ENCODE results near the gene PACSIN3. TPM values are rescaled to one million over a fixed set of nuclear protein-coding genes. Genes with fewer than 3 reads are reported as not detected.

PACSIN3 gene
- polyA plus RNA-seq, 1 experiment = 15.3 TPM

DNA sequence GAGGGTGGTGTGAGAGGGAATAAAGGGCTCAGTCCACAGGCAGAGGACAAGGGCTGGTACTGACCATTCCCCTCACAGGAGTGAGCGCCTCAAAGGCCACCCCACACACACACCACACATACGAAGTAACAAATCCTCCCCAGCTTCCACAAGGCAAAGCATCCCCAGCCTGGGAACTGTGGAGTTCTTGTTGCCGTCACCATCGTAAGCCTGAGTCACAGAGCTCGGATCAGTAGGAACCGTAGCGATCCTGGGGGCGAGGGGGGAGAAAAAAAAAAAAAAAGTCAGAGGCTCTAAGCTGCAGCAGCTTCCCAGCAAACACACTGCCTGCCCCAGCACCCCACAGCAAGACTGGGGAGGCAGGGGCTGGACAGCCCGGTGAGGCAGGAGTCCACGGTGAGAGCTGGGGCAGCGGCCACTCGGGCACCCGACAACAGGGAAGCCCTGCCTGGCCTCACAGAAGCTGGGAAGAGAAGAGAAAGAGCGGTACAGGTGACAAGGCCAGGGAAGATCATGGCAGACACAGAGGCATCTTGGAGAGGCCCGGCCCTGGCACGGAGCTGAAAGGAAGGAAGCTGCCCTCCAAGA lies 20.9 kb downstream of the PACSIN3 start:
- no peak for DNase-seq (ENCODE audit: low read depth, low spot score)
- ChIA-PET CTCF (interaction anchor here (0.7 to 1.0 kb wide), 2 partner anchors 14 to 37 kb away, joined by 3 read pairs; no protein-coding TSS in a partner anchor), POLR2A (interaction anchor here (0.6 to 0.7 kb wide), 2 partner anchors 10 to 19 kb away, joined by 6 read pairs; no protein-coding TSS in a partner anchor)
- Histone ChIP-seq H3K4me3 (ENCODE audit: low read depth, low read length) (no peak overlapping the region), H3K27ac (ENCODE audit: low read depth, low read length) (no peak overlapping the region), H3K27me3 (ENCODE audit: control insufficient read depth, insufficient read depth, low read length) (no peaks in the 10 kb centered on the region), H3K9me3 (ENCODE audit: control insufficient read depth, insufficient read depth, low read length) (no peaks in the 10 kb centered on the region)
- TF ChIP-seq, protein P1, sequence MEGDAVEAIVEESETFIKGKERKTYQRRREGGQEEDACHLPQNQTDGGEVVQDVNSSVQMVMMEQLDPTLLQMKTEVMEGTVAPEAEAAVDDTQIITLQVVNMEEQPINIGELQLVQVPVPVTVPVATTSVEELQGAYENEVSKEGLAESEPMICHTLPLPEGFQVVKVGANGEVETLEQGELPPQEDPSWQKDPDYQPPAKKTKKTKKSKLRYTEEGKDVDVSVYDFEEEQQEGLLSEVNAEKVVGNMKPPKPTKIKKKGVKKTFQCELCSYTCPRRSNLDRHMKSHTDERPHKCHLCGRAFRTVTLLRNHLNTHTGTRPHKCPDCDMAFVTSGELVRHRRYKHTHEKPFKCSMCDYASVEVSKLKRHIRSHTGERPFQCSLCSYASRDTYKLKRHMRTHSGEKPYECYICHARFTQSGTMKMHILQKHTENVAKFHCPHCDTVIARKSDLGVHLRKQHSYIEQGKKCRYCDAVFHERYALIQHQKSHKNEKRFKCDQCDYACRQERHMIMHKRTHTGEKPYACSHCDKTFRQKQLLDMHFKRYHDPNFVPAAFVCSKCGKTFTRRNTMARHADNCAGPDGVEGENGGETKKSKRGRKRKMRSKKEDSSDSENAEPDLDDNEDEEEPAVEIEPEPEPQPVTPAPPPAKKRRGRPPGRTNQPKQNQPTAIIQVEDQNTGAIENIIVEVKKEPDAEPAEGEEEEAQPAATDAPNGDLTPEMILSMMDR (IDR thresholded peaks at IDR 0.05; ENCODE audit: low read depth, low read length) = no peak

DNA sequence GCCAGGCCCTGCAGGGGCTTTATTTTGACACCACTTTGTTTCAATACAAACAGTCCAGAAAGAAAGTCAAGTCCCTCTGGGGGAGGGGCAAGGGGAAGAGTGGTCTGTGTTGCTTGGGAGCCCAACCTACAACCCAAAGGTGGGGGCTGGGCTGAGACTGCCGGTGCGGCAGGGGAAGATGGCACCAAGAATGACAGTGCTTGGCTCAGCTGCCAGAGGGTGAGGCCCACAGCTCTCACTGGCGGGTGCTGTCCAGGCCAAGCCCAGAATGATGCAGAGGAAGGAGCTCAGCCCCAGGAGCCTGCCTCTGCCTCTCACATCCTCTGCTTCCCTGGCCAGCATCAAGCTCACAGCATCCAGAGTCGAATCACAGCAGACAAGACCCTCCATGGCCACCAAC lies 21.9 kb downstream of the PACSIN3 start:
- CTCF ChIA-PET = interaction anchor here (1.0 kb wide), 1 partner anchor 15 kb away, joined by 3 read pairs; no protein-coding TSS in a partner anchor
- POLR2A ChIA-PET = no interaction called here
- Histone ChIP-seq H3K4me3 (ENCODE audit: low read depth, low read length) (no peak overlapping the region), H3K27me3 (ENCODE audit: control insufficient read depth, insufficient read depth, low read length) (no peaks in the 10 kb centered on the region), H3K27ac (ENCODE audit: low read depth, low read length) (no peak overlapping the region), H3K9me3 (ENCODE audit: control insufficient read depth, insufficient read depth, low read length) (no peaks in the 10 kb centered on the region)
- TF ChIP-seq, protein P1 (IDR thresholded peaks at IDR 0.05; ENCODE audit: low read depth, low read length) = no peak
- DNase-seq (ENCODE audit: low read depth, low spot score) = no peak

DNA sequence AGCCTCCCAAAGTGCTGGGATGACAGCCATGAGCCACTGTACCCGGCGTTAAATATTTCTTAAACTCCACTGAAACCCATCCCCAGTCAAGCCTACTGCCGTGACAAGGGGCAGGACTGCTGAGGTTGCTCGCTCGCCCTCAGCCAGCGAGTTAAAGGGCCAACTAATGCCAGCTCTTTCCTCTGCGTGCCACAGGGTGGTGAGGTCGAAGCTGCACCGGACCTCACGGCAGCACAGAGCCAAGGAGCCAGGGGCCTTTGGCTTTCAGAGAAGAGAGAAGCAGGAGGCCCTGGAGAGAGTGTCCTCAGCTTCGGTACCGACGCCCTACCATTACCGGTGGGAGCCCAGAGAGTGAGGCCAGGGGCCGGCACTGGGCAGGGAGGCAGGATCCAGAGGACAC lies 22.3 kb downstream of the PACSIN3 start:
- Histone ChIP-seq H3K27ac (ENCODE audit: low read depth, low read length) (no peak overlapping the region), H3K9me3 (ENCODE audit: control insufficient read depth, insufficient read depth, low read length) (no peaks in the 10 kb centered on the region), H3K4me3 (ENCODE audit: low read depth, low read length) (no peak overlapping the region), H3K27me3 (ENCODE audit: control insufficient read depth, insufficient read depth, low read length) (no peaks in the 10 kb centered on the region)
- ChIA-PET CTCF (interaction anchor here (1.7 kb wide), 1 partner anchor 95 kb away, joined by 6 read pairs; no protein-coding TSS in a partner anchor), POLR2A (no interaction called here)
- TF ChIP-seq, protein P1 (IDR thresholded peaks at IDR 0.05; ENCODE audit: low read depth, low read length) = no peak
- DNase-seq (ENCODE audit: low read depth, low spot score) = no peak

DNA sequence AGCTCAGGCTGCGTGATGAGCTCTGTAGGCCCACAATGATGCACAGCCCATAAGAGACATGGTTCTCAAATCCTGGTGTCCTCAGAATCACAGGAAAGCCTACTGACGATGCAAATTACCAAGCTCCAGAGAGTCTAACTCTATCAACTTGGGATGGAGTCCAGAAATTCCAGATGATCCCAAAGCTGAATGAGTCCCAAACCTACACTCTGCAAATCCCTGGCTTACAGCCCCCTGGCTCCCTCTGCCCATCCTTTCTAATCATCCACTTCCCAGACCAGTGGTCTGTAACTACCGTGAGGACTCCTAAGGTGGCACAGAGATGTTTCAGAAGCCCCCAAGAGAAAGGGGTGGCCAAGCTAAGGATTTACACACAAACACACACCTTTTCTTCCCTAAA lies 23.0 kb downstream of the PACSIN3 start:
- Histone ChIP-seq H3K27me3 (ENCODE audit: control insufficient read depth, insufficient read depth, low read length) (no peaks in the 10 kb centered on the region), H3K4me3 (ENCODE audit: low read depth, low read length) (no peak overlapping the region), H3K9me3 (ENCODE audit: control insufficient read depth, insufficient read depth, low read length) (no peaks in the 10 kb centered on the region), H3K27ac (ENCODE audit: low read depth, low read length) (no peak overlapping the region)
- ChIA-PET POLR2A (interaction anchor here (0.7 to 1.5 kb wide), 2 partner anchors 10 to 311 kb away, joined by 5 read pairs; no protein-coding TSS in a partner anchor), CTCF (interaction anchor here (0.5 to 1.7 kb wide), 11 partner anchors 10 to 281 kb away, joined by 3 to 12 read pairs (median 4); no protein-coding TSS in a partner anchor)
- no peak for DNase-seq (ENCODE audit: low read depth, low spot score)
- TF ChIP-seq, protein P1 (IDR thresholded peaks at IDR 0.05; ENCODE audit: low read depth, low read length) = no peak

DNA sequence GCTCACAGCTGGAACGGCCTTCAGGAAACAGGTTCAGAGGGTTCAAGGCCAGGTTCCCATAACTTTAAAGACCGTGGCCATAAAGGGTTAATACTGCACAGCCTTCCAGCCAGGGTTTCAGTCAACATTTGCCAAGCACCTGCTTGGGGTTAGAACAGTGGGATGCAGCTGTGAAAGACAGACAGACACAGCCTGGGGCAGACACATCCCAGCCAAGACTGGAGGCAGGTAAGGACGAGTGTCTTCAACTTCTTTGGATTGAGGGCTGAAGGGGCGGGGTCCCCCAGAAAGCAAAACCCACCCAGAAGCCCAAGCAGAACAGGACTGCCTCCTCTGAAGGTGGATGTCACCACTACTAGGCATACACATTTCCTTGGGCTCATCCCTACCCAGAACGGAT lies 23.8 kb downstream of the PACSIN3 start:
- POLR2A ChIA-PET = interaction anchor here (0.8 to 1.5 kb wide), 2 partner anchors 10 to 297 kb away, joined by 3 to 5 read pairs; no protein-coding TSS in a partner anchor
- Histone ChIP-seq H3K27me3 (ENCODE audit: control insufficient read depth, insufficient read depth, low read length) (no peaks in the 10 kb centered on the region), H3K9me3 (ENCODE audit: control insufficient read depth, insufficient read depth, low read length) (no peaks in the 10 kb centered on the region), H3K4me3 (ENCODE audit: low read depth, low read length) (no peak overlapping the region), H3K27ac (ENCODE audit: low read depth, low read length) (no peak overlapping the region)
- CTCF ChIA-PET = interaction anchor here (0.5 to 2.1 kb wide), 12 partner anchors 9 to 292 kb away, joined by 3 to 16 read pairs (median 6); no protein-coding TSS in a partner anchor
- TF ChIP-seq, protein P1 (IDR thresholded peaks at IDR 0.05; ENCODE audit: low read depth, low read length) = no peak
- no peak for DNase-seq (ENCODE audit: low read depth, low spot score)

Measured in AG04450 (cell line).